Measurements from ENCODE around the gene HNRNPF.

GRCh38 chr10:43342279-43343125 is 66.5 kb downstream of the HNRNPF start:
- TF ChIP-seq, protein P1, sequence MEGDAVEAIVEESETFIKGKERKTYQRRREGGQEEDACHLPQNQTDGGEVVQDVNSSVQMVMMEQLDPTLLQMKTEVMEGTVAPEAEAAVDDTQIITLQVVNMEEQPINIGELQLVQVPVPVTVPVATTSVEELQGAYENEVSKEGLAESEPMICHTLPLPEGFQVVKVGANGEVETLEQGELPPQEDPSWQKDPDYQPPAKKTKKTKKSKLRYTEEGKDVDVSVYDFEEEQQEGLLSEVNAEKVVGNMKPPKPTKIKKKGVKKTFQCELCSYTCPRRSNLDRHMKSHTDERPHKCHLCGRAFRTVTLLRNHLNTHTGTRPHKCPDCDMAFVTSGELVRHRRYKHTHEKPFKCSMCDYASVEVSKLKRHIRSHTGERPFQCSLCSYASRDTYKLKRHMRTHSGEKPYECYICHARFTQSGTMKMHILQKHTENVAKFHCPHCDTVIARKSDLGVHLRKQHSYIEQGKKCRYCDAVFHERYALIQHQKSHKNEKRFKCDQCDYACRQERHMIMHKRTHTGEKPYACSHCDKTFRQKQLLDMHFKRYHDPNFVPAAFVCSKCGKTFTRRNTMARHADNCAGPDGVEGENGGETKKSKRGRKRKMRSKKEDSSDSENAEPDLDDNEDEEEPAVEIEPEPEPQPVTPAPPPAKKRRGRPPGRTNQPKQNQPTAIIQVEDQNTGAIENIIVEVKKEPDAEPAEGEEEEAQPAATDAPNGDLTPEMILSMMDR (conservative IDR thresholded peaks at IDR 0.05; ENCODE audit: low read length) = no peak
- TF ChIP-seq EZH2phosphoT487 (IDR thresholded peaks at IDR 0.05; ENCODE audit: borderline replicate concordance, low read depth, low read length) = no peak
